Stimulated activated CD4-positive, alpha-beta T cell treated with anti-CD3 and anti-CD28 coated beads, Interleukin-12 subunit alpha, Interleukin-12 subunit beta, amount 100 ng/mL, for 4 hours (primary cell): Measurements from ENCODE around the gene TBX4.

ENCODE experiments used
- DNase-seq: peaks from one replicate; pipeline ENCODE4 v3.0.0-alpha.2; 2020

Gene TBX4

GRCh38 chr17:61467416-61468262 lies 15.4 kb downstream of the TBX4 start:
- no peak for DNase-seq

- DNase-seq = no peak
These were observed 16.2 kb downstream of the TBX4 start for GRCh38 chr17:61468263-61468907.

GRCh38 chr17:61469474-61469873 lies 17.3 kb downstream of the TBX4 start:
- DNase-seq = no peak

GRCh38 chr17:61469949-61470348 lies 17.7 kb downstream of the TBX4 start:
- DNase-seq = no peak

- no peak for DNase-seq
These were observed 18.4 kb downstream of the TBX4 start for GRCh38 chr17:61470530-61471136.

- DNase-seq = no peak
These were observed 22.2 kb downstream of the TBX4 start for GRCh38 chr17:61474235-61474927.

GRCh38 chr17:61474934-61475333 lies 22.7 kb downstream of the TBX4 start:
- DNase-seq = no peak

- DNase-seq = no peak
These were observed 23.5 kb downstream of the TBX4 start for GRCh38 chr17:61475726-61476125.

GRCh38 chr17:61476476-61477203 lies 24.4 kb downstream of the TBX4 start:
- DNase-seq = no peak

GRCh38 chr17:61477204-61477834 lies 25.1 kb downstream of the TBX4 start:
- no peak for DNase-seq

GRCh38 chr17:61478026-61478789 lies 26.0 kb downstream of the TBX4 start:
- DNase-seq = no peak

- no peak for DNase-seq
These were observed 26.7 kb downstream of the TBX4 start for GRCh38 chr17:61478790-61479492.

- no peak for DNase-seq
These were observed 27.5 kb downstream of the TBX4 start for GRCh38 chr17:61479493-61480413.

- no peak for DNase-seq
These were observed 28.2 kb downstream of the TBX4 start for GRCh38 chr17:61480414-61480807.

GRCh38 chr17:61481421-61481820 lies 29.2 kb downstream of the TBX4 start:
- DNase-seq = no peak

GRCh38 chr17:61482467-61482866 lies 30.2 kb downstream of the TBX4 start:
- no peak for DNase-seq

GRCh38 chr17:61483778-61484116 lies 31.5 kb downstream of the TBX4 start:
- no peak for DNase-seq

- no peak for DNase-seq
These were observed 32.0 kb downstream of the TBX4 start for GRCh38 chr17:61484174-61484573.

- DNase-seq = no peak
These were observed 33.0 kb downstream of the TBX4 start for GRCh38 chr17:61485067-61485775.
